ENCODE data around the gene SAMD10.
"Not testable (repeated sequence)": the region's sequence is repeated elsewhere in the genome, so short reads cannot be mapped to it uniquely, and the experiment has no call there.

Gene SAMD10

DNA sequence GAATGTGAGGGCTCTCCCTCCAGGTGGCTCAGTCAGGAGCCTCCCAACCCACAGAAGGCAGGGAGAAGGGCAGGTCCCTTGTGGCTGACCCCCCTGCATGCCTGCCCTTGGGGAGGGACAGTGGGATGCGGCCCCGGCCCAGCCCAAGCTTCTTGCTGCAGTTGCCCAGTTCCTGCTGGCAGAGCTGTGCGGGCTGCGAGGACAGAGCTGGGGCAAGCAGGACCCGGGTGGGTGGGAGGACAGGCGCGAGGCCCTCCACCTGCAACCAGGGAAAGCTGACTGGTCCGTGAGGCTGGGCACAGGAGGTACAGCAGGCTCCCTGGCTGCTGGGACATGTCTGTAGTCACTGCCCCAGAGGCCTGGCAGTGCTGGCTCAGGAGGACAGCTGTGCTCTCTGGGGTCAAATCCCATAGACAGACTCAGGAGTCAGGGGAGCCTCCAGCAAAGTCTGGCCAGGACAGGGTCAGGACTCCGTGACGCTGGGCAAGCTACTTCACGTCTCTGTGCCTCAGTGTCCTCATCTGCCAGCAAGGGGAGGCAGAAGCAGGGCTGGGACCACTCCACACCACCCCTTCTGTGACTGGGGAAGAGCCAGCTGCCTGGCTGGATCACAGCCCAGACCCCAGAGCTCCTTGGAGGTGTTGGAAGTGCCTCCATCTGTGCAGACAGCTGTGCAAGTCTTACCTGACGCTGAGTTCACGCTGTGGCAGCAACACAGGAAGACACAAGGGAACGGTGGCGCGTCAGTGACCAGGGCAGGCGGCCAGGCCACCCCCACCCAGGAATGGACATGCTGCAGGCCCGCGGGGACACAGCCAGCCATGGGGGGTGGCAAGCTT is 36.3 kb downstream of the SAMD10 start:
- DNase-seq = no peak

DNA sequence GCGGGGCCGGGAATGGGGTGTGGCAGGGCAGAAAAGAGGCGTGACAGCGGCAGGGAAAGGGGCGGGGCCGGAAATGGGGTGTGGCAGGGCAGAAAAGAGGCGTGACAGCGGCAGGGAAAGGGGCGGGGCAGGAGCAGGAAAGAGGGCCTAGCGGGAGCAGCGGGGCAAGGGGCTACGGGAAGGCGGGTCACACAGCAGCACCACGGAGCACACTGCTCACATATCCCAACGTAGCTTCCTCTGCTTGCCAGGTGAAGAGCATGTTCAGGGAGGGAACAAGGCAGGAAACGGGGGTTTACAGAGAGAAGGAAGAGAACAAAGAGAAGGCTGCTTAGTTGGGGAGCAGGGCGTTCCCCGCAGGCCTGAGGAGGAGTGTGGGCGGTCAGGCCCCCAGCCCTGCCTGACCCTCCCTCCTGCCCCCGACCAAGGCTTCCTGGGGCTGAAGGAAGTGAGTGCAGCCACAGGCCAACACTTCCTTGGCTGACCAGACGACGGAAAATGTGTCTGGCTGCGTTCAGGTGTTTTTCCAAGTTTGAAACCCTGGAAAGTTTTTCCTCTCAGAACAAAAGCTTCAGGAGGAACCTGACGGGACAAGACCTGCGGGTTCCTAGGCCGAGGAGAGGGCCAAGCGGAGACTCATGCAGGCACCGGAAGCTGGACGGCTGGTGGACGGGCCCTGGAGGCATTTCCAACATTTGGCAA is 37.0 kb downstream of the SAMD10 start:
- DNase-seq = peak in 3 of 58 donors; percentile 23 to 33 (median 31)

DNA sequence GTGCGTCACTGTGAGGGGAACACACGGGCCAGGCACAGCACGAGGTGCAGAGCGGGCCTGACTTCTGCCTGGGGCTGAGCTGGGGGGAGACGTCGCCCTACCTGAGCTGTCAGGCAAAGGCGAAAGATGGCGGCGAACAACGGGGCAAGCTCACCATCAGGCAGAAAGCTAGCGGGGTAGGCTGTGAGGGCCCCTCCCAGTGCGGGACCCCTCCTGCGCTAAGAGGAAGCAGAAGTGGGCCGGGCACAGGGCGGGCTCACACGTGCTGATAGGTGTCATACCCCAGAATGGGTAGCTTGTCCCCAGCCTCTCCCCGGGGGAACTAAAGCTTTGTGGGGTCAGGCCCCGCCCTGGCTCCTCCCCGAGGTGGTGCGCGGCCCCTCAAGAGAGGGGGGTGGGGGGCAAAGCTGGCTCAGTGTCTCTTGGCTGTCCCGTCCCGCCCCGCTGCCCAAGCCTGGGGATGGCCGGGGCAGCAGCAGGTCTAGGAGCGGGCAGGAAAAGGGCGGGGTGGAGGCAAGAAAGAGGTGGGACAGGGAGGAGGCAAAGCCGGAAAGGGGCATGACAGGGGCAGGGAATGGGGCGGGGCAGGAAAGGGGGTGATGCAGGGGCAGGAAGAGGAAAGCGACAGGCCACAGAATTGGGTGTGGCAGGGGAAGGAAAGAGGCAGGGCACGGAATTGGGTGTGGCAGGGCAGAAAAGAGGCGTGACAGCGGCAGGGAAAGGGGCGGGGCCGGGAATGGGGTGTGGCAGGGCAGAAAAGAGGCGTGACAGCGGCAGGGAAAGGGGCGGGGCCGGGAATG is 38.0 kb downstream of the SAMD10 start:
- no peak for DNase-seq

DNA sequence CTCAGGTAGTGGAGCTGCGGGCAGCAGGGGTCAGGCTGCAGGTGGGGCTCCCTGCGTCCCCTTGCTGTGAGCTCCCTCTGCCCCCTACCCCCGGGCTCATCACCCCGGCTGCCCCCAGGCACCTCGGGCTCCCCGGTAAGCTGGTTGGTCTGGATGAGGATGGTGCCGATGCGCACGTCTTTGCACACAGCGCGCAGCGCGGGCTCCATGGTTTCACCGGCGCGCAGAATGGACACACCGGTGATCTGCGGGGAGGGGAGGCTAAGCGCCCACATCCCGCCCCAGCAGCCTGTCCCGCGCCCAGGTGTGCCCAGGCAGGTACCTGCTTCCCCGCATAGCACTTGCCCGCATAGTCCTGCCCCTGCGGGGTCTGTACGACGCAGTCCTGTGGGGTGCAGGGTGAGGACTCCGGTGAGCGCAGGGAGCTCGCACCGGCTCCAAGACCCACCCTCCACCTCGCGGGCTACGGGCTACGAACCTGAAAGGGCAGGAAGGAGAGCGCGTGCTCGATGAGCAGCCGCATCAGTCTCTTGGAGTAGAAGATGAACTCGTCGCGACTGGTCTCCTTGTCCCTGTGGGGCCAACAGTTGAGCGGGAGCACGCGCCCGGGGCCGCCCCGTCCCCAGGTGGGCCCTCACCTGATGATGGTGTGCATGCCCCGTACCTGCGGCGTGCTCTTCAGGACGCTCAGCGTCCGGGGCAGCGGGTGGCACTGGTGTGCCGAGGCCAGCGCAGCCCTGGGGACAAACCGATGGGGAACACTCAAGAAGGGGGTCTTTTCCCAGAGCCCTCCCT is 38.8 kb downstream of the SAMD10 start:
- no peak for DNase-seq

DNA sequence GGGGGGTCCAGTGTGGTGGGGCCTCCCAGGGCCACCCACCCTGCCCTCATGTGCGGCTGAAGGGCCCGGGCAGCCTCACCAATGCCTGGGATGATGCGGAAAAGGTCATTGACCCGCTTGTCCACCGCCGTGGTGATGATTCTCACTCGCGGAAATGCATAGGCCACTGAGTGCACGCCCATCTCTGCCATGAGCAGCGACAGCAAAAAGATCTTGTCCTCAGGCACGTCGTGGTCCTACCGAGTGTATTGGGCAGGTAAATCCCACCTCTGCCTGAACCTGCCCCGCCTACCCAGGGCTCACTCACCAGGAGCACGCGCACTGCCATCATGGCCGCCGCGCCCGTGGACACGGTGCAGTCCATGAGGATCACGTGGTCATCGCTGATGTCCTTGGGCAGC is 39.4 kb downstream of the SAMD10 start:
- DNase-seq = no peak

DNA sequence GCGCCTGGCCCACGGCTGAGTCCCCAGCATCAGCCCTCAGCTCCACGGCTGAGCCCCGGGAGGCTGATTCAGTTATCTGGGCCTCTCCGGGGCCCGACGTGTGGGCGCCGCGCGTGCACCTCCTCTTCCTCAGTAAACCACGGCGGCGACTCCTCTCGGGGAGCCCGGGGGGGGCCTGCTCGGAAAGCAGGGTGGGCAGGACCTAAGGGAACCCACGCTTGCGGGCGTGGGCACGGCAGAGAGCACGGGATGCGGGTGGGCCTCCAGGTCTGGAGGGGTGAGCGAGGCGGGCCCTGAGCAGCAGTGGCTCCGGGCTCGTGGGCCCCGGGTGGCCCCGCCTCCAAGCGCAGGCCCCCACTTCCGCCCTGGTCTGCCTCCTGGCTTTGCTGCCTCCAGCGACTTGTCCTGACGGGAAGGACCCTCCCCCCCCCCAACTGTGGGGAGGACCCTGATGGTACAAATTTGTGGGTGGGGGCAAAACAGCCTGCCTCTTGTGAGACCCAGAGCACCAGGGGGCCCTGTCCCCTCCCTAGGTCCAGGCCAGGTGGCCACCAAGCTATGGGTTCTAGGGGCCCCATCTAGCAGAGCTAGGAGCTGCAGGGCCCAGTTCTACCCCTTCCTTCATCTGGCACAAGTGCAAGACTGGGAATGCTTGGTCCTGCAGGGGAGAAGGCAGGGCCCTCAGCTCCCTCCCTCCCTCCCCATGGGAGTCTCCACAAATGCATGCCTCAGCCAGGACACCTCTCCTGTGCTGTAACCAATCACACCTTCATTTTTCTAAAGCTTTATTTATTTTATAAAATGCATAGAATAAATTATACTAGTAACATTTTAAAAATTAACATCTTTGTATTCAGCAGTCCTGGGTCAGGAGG is 40.1 kb downstream of the SAMD10 start:
- DNase-seq = no peak

DNA sequence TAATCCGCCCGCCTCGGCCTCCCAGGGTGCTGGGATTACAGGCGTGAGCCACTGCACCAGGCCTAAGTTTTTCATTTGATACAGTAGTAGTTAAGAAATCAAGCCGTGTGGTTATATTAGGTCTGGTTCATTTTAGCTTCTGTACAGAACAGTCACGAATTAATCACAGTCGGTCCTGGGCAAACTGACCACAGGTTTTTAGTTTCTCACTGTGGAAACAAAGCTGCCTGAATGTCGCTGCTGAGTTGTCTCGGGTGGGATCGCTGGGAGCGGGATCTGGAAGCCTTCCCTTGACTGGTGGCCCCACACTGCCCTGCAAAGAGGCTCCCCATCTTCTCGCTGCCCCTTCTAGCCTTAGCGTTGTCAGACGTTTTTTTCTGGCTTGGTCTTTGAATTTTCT is 41.8 kb downstream of the SAMD10 start:
- no peak for DNase-seq

DNA sequence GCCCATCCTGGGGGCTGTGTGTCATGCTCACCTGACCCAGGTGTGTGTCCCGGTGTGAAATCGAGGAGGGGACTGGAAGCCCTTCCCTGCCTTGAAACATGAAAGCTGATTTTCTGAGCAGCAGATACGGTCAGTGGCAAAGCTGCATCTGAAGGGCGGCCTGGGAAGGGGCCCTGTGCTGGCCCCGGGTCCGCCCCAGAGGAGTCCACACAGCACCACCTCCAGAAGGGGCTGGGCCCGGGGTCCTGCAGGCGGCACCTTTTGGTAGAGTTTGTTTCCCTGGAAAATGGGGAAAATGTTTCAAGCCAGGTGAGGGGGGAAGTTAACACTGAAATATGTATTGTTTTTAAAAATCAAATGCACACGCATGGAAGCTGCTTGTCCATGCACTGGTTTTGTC is 44.0 kb downstream of the SAMD10 start:
- DNase-seq = no peak

DNA sequence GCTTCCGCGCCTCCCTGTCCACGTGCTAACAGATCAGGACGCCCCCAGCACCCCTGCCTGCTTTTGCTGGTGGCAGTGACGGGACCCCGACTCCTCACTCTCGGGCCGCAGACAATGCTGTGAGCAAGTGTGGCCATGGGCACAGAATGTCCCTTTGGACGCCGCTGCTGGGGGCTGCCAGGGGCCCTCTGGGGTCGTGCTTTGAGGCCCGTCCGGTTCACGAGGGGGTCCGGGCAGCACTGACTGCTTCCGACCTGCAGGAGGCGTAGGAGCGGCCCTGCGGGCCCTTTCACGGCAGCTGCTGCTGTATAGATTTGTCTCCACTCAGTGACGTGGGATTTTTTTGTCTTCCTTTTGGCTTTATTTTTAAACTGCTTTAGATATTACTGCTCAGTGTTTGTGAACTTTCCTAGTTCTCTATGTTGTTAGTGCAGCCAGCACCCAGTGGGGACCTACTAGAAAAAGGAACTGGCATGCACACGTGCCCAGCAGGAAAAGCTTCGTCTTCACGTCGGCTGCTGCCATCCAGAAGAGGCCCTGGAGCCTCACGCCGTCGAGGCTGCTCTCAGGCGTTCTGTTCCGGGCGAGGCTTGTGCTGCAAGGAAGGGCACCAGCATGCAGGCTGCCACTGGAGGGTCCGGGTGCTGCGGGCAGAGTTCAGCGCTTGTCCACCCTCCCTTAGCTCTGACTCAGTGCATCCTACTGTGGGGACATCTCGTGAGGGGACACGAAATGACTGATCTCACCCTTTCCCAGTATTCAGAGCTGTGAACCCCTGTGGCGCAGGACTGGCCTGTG is 45.0 kb downstream of the SAMD10 start:
- DNase-seq = no peak

DNA sequence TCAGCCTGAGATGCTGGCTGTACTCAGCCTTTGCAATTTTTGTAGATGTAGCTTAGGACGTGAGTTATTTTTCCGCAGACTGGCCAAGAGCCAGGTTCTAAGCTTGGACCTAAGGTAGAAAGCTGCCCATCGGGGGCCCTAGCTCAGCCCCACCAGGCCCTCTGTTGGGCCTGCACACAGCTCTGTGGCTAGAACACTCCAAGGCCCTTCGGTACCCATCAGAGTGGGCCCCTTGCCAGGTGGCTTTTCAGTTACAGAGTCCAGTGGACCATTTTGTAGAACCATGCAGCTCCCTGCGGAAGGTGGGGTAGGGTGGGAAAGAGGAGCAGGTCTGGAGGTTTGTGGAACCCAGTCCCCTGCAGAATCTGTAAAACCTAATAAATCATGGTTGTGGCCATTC is 45.8 kb downstream of the SAMD10 start:
- no peak for DNase-seq

DNA sequence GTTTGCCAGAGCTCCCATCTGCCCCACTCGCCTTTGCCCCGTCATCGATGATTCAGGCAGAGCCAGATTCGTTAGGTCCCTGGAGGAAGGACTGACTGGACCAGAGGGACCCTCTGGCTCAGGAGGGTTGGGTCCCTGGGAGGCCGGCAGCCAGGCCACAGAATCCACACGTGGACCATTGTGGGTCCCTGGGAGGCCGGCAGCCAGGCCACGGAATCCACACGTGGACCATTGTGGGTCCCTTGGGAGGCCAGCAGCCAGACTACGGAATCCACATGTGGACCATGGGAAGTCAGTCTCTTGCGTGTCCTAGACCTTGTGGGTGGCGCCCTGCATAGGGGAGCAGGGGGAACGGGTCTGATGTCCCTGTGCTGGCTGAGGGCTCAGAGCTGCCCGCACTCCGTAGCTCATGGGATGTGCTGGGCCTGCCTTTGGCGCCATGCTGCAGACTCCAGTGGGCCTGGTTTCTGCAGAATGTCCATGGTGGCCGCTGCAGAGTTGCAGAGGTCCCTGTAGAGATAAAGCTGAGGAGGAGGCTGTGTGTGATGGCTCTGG is 46.8 kb downstream of the SAMD10 start:
- no peak for DNase-seq

DNA sequence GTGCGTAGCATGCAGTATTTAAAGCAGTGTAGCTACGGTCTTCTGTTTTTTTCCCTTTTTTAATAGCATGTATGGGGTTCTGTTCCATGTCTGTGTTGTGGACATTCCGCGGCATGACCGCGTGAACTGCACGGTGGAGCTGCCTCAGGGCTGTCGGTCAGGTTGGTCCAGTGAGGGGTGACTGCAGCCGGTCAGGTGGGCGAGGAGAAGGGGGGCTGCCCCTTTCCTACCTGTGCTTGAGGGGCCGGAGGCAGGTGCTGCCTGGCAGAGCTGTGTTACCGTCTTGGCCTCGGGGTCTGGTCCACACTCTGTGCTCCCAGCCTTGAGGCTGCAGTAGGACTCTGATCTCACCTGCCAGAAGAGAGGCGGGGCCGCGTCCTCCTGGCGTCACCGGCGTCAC is 47.7 kb downstream of the SAMD10 start:
- no peak for DNase-seq

DNA sequence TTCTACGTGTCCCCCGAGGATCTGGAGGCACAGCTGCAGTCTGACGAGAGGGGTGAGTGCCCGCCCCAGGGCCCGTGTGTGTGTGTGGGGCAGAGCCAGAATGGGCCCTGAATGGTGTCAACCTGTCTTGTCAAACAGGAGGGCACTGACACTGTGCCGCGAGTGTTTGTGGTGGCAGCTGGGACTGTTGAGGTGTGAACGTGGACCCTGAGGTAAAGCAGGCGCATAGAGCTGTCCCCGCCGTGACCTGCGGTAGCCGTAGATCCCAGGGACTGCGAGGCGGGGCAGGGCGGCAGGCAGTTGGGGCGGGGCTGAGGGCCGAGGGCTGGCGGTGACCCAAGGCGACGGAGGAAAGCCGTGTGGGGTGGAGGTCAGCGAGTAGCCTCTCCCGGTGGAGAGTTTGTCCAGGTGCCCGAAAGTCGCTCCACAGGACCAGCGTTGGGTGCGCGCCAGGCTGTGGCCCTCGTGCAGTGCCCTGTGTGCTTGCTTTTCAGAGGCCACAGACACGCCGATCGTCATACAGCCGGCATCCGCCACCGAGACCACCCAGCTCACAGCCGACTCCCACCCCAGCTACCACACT is 48.4 kb downstream of the SAMD10 start:
- DNase-seq = no peak

DNA sequence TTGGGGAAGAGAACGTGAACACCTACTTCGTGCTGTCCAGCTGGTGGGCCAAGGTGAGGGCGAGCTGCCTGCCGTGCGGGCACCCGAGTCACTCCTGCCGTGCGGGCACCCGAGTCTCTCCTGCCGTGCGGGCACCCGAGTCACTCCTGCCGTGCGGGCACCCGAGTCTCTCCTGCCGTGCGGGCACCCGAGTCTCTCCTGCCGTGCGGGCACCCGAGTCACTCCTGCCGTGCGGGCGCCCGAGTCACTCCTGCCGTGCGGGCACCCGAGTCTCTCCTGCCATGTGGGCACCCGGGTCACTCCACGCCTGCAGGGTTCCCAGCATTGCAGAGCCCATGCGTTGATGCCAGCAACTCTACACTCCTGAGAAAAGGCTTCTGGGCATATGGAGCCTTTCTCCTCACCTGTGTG is 50.0 kb downstream of the SAMD10 start:
- not testable (repeated sequence) for DNase-seq

DNA sequence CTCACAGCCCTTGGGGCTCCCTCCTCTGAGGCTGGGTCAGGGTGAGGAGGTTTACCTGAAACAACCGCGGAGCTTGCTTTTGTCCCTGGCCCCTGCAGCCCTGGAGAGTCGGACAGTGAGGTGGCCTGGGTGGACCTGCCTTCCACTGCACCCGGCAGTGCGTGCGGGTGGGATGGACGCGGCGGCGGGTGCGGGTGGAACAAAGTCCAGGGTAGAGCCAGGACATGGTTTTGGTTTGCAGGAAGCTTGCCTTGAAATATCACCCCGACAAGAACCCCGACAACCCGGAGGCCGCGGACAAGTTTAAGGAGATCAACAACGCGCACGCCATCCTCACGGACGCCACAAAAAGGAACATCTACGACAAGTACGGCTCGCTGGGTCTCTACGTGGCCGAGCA is 50.4 kb downstream of the SAMD10 start:
- DNase-seq = no peak

DNA sequence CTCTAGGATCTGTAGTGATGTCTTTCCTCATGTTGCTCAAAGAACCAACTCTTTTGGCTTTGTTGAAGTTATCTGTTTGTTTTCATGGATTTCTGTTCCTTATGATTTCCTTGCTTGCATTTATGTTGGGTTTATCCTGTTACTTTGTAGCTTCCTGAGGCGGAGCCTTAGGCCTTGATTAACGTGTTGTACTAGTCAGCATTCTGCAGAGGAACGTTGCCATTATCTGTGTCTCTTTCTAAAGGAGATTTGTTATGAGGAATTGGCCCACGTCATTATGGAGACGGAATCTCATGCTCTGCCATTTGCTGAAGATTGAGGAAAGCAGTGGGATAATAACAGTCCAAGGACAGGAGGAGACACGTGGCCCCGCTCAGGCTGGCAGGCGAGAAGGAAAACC is 53.1 kb downstream of the SAMD10 start:
- no peak for DNase-seq

DNA sequence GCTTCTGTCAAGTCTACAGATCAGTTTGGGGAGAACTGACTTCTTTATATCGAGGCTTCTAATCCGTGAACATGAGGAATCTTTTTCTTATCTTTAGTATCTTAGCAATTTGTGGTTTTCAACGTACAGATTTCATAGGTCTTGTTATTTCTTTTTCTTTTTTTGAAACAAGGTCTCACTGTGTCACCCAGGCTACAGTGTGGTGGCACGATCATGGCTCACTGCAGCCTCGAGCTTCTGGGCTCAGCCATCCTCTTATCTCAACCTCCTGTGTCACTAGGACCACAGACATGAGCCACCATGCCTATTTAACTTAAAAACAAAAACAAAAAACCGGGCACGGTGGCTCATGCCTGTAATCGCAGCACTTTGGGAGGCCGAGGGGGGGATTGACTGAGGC is 55.2 kb downstream of the SAMD10 start:
- no peak for DNase-seq

Data from anterior cingulate cortex (tissue), 58 donors.